AG10803 (cell line): ENCODE measurements around the gene RBBP8NL.

Source experiments
- DNase-seq: peaks from one replicate; pipeline ENCODE4 v3.0.0; 2010; ENCODE audit warnings: low read depth
- H3K4me3 ChIP-seq: 2 replicates; pipeline ENCODE4 v1.5.1; 2011; ENCODE audit warnings: mild to moderate bottlenecking, low read length, control low read depth
- TF ChIP-seq, protein P1 (sequence below): conservative IDR thresholded peaks from 2 replicates; pipeline ENCODE4 v1.5.1; 2011; ENCODE audit warnings: mild to moderate bottlenecking, low read length, control low read depth, inconsistent platforms

RBBP8NL gene

DNA sequence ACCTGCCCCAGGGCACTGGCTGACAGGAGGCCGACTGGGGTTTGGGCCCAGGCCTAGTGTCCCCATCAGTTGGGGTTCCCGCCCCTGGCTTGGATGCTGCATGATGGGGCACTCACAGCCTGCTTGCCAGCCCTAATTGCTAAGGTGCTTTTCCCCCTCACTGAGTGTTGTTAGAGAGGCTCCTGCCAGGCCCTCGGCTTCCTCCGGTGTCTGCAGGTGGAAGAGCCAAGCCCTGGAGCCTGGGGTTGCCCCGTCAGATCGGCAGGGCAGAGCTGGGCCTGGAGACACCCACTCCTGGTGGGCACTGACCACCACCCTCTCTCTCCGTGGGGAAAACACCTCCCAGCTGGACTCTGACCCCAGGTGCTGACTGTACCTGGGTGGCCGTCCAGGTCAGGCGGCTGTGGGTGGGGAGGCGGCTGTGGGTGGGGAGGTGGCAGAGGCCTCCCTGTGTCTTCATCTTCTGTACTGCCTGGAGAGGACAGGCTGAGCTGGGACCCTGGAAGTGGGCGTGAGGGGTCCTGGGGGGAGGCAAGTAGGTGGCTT is 14.2 kb downstream of the RBBP8NL start:
- TF ChIP-seq, protein P1, sequence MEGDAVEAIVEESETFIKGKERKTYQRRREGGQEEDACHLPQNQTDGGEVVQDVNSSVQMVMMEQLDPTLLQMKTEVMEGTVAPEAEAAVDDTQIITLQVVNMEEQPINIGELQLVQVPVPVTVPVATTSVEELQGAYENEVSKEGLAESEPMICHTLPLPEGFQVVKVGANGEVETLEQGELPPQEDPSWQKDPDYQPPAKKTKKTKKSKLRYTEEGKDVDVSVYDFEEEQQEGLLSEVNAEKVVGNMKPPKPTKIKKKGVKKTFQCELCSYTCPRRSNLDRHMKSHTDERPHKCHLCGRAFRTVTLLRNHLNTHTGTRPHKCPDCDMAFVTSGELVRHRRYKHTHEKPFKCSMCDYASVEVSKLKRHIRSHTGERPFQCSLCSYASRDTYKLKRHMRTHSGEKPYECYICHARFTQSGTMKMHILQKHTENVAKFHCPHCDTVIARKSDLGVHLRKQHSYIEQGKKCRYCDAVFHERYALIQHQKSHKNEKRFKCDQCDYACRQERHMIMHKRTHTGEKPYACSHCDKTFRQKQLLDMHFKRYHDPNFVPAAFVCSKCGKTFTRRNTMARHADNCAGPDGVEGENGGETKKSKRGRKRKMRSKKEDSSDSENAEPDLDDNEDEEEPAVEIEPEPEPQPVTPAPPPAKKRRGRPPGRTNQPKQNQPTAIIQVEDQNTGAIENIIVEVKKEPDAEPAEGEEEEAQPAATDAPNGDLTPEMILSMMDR: no peak
- H3K4me3 ChIP-seq: no peak overlapping the region

DNA sequence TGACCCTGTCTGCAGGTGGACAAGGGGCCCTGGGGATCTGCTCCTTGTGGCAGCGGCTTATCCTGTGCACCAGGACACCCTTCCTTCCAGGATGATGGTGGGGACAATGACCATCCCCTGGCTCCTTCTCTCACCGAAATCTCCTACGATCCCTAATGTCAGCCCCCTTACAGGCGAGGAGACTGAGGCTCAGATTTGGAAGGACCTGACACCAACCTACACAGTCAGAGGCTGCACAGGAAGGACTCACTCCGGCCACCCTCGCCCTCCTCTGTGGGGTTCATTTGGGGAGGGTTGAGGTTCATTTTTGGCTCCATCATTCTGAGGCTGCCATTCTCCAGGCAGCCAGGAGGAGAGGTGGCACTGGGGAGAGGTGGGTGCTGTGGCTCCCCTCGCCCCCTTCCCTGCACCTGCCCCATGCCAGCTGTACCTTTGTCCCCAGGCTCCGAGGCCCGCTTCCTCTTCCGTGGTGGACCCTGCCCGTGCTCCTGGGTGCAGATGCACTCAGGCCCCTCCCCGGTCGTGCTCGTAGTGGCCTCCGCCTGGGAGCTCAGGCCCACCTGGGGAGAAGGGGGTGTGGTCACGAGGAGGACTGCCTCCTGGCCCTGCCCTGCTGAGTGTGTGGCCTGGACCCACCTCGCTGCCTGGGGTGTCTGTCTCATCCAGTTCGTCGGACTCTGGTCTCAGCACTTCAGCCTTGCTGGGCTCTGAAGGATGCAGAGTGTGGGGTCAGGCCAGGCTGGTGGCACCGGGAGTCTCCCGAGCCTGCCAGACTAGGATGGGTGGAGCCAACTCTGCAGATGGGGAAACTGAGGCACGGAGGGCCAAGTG is 14.9 kb downstream of the RBBP8NL start:
- H3K4me3 ChIP-seq: no peak overlapping the region
- TF ChIP-seq, protein P1: no peak
- no peak for DNase-seq

More for the DNA sequence above, 14.2 kb downstream of the RBBP8NL start:
- DNase-seq: no peak

DNA sequence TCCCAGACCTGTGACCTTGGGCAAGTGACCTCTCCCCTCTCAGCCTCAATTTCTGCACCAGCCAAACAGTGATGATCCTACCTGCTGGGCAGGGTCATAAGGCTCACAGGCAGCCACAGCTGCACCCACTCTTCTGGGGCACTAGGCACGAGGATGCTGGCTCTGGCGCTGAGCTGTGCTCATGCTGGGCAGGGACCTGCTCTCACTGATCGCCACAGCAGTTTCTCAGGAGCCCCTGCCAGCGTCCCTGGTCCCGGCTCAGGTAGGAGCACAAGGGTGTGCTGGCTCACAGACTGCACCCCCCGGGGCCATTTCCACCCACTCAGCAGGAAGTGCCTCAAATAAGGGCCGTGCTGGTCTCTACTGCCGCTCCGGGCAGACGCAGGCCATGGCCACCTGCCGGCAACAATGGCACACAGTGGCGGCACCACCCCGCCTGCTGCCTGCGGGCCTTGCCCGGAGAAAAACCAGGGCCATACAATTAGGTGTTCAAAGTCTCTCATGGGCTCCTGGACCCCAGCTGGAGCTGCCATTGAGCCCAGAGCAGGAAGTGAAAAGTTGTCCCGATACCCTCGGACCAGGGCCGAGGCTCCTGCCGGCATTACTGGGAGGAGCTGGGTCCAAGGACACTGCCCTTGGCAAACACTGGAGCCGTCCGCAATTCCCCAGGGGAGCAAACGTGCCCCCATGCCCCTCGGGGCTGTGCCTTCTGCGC is 15.7 kb downstream of the RBBP8NL start:
- no peak for DNase-seq
- TF ChIP-seq, protein P1: no peak
- H3K4me3 ChIP-seq: no peak overlapping the region

DNA sequence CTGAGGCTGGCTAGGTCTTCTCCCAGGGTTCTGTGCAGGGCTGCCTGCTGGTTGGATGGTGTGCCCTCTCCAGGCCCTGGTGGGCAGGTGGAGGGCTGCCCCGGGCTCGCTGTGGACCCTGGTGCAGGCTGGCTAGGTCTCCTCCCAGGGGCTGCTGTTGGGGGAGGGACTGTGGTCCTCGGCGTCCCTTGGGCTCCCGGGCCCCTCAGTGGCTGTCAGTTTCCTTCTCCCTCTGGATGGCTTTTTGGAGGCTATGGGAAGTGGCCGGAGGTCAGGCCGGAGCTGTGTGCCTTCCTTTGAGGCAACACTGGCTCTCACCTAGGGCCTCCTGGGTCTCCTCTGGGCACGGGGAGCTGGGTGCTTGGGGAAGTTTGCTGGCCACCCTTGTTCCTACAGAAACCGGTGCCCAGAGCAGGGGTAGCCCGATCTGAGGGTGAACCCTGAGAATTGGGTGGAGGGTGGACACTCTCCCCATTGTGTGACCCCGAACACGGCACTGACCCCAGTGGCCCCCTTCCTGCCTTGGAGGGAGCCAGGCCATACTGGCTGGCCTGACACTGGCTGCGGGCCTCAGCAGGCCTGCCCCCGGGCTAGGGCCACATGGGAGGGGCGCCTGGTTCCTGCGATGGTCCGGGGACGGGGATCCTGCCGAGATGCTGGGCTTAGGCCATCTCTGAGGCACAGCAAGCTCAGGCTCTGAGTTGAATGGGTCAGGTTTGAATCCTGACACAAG is 16.4 kb downstream of the RBBP8NL start:
- TF ChIP-seq, protein P1: no peak
- H3K4me3 ChIP-seq: no peak overlapping the region
- DNase-seq: no peak

DNA sequence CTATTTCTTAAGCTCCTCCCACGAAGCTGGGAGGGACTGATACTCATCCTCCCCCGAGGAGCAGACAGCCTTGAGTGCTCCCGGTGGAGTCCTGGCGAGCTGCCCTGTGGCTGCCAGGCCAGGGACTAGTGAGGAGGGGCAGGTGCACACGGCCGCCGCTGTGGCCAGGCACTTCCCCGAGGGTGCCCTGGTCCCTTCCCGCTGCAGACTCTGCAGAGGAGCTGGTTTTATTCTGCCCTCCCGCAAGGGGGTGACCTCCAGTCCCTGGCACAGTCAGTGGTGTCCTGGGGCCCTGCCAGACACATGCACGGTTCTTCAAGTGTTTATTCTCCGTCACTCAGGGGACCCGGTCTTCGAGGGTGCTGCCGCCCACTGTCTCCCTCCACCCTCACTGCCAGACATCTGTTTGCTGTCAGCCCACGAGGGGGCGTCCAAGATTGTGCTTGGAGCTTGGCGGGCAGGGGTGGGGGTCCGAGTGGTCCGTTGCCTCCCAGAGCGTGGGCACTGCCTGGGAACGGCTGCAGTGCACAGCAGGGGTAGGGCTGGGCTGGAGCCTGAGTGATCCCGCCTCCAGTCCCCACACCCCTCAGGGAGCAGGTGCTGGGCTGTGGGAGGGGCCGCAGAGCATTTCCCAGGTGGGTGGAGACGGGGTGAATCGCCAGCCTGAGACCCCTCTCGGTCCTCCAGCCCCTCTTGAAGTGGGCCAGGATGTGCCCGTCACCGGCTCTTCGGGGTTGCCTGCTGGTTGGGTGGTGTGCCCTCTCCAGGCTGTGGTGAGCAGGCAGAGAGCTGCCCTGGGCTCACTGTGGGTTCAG is 17.2 kb downstream of the RBBP8NL start:
- H3K4me3 ChIP-seq: no peak overlapping the region
- DNase-seq: peak; percentile 8
- TF ChIP-seq, protein P1: peak; percentile 30; the same call in 1 of the 2 replicates

DNA sequence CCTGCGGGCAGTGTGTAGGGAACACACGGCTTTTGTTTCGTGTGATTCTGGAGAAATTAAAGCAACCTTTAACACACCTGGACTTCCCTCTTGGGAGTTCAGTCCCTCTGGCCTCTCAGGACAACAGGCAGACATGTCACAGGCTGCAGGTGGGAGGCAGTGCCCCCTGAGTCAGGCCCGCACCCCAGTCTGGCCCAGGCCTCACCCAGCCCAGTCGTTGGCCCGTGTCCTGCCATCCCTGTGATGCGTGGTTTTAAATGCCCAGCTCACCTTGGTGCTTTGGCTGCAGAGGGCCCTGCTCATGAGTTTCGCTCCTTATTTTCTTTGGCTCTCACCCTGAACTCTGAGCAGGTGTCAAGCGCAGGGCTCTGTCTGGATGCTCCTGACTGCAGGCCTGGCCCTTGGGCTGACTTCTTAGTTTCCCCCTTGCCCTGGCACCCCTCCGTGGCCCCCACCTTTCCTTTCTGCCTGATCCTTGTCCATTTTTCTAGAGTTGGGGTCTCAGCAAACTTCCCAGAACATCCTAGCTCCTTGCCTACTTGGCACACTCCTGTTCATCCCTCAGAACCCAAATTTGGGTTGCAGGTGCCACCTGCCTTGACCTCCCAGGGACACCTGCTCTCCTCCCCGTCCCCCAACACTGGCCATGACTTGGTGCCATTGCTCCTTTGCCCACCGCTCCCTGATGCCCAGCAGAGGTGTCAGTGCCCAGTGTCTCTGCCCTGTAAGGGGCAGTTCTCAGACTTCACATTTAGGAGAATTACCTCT is 18.1 kb downstream of the RBBP8NL start:
- no peak for DNase-seq
- no peak overlapping the region for H3K4me3 ChIP-seq
- TF ChIP-seq, protein P1: no peak
